ENCODE measurements around the gene NCLN.

NCLN gene

DNA sequence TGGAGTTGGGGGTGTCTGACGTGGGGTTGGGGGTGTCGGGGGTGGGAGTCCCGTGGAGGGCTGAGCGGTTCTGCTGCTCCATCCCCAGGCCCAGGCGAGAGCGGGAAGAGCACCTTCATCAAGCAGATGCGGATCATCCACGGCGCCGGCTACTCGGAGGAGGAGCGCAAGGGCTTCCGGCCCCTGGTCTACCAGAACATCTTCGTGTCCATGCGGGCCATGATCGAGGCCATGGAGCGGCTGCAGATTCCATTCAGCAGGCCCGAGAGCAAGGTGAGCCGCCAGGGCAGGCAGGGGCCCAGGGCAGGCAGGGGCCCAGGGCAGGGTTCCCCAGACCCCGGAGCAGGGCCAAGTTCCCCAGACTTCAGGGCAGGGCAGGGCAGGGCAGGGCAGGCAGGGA lies 37.2 kb upstream of the NCLN start:
- H3K27me3 ChIP-seq (ENCODE audit: insufficient read depth, low read depth, severe bottlenecking), result no peaks in the 10 kb centered on the region
- H3K27ac ChIP-seq, result no peak overlapping the region
- H3K36me3 ChIP-seq, result no peaks in the 10 kb centered on the region
- H3K9me3 ChIP-seq (ENCODE audit: severe bottlenecking), result no peaks in the 10 kb centered on the region
- TF ChIP-seq, protein P1, sequence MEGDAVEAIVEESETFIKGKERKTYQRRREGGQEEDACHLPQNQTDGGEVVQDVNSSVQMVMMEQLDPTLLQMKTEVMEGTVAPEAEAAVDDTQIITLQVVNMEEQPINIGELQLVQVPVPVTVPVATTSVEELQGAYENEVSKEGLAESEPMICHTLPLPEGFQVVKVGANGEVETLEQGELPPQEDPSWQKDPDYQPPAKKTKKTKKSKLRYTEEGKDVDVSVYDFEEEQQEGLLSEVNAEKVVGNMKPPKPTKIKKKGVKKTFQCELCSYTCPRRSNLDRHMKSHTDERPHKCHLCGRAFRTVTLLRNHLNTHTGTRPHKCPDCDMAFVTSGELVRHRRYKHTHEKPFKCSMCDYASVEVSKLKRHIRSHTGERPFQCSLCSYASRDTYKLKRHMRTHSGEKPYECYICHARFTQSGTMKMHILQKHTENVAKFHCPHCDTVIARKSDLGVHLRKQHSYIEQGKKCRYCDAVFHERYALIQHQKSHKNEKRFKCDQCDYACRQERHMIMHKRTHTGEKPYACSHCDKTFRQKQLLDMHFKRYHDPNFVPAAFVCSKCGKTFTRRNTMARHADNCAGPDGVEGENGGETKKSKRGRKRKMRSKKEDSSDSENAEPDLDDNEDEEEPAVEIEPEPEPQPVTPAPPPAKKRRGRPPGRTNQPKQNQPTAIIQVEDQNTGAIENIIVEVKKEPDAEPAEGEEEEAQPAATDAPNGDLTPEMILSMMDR (IDR thresholded peaks at IDR 0.05; ENCODE audit: low read depth, low read length), result no peak
- no peak for DNase-seq
- no peak overlapping the region for H3K4me3 ChIP-seq (ENCODE audit: low read depth, low read length)

DNA sequence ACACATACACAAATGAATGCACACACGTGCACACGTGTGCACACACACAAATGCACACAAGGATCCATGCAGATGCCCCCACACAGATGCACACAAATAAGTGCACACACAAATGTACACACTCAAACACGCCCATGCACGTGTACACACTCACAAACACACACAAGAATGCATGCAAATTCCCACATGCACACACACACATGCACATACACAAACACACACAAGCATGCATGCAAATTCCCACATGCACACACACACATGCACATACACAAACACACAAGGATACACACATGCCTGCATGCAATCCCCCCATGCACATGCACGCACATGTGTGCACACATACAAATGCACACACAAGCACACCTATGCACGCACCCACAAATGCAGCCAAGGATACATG lies 36.6 kb upstream of the NCLN start:
- TF ChIP-seq, protein P1 (IDR thresholded peaks at IDR 0.05; ENCODE audit: low read depth, low read length), result no peak
- no peak for DNase-seq
- Histone ChIP-seq H3K36me3 (no peaks in the 10 kb centered on the region), H3K27ac (no peak overlapping the region), H3K9me3 (ENCODE audit: severe bottlenecking) (no peaks in the 10 kb centered on the region), H3K4me3 (ENCODE audit: low read depth, low read length) (no peak overlapping the region), H3K27me3 (ENCODE audit: insufficient read depth, low read depth, severe bottlenecking) (no peaks in the 10 kb centered on the region)

DNA sequence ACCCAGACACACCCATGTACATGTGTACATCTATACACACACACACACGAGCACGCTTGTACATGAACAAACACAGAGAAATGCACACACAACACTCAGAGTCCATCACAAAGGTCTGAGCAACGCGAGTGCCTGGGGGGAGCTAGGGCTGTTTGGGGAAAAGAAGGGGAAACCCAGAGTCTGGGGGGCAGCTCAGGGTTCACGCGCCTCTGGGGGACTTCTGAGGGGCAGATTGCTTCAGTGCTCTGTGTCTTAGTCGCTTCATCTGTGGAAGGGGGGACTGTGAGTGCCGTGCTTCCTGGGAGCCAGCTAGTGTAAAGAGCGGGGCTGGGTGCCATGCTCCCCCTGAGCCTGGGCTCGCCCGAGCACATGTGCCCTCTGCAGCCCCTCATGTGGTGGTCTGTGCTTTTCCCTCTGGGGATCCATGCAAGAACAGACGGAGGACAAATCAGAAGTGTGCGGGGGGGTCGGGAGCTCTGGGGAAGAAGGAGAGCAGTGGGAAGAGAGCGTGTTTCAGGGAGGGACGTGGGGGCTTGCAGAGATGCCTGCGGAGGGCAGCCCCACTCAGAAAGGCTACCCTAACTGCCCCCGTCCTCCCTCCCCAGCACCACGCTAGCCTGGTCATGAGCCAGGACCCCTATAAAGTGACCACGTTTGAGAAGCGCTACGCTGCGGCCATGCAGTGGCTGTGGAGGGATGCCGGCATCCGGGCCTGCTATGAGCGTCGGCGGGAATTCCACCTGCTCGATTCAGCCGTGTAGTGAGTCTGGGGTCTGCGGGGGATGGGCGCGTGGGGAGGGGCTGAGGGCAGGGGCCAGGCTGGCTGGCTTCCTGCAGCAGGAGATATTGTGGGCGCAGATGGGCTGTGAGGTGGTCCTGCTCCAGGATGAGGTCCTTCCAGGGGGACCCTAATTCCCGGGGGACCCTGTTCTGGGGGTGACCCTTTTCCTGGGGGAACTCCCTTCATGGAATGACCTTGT lies 35.9 kb upstream of the NCLN start:
- no peak for DNase-seq
- Histone ChIP-seq H3K27ac (no peak overlapping the region), H3K4me3 (ENCODE audit: low read depth, low read length) (no peak overlapping the region), H3K9me3 (ENCODE audit: severe bottlenecking) (no peaks in the 10 kb centered on the region), H3K36me3 (no peaks in the 10 kb centered on the region), H3K27me3 (ENCODE audit: insufficient read depth, low read depth, severe bottlenecking) (no peaks in the 10 kb centered on the region)
- TF ChIP-seq, protein P1 (IDR thresholded peaks at IDR 0.05; ENCODE audit: low read depth, low read length), result no peak

DNA sequence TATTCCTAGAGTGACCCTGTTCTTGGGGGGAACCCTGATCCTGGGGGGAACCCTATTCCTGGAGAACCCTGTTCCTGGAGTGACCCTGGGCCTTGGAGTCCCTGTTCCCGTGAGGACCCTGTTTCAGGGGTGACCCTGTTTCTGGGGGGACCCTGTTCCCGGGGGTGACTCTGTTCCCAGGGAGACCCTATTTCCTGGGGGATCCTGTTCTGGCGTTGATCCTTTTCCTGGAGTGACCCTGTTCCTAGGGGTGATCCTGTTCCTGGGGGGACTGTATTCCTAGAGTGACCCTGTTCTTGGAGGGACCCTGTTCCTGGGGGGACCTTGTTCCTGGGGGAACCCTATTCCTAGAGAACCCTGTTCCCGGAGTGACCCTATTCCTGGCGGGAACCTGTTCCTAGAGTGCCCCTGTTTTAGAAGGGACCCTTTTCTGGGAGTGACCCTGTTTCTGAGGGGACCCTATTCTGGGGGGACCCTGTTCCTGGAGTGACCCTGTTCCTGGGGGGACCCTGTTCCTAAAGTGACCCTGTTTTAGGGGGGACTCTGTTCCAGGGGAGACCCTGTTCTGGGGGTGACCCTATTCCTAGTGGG lies 34.9 kb upstream of the NCLN start:
- TF ChIP-seq, protein P1 (IDR thresholded peaks at IDR 0.05; ENCODE audit: low read depth, low read length), result no peak
- H3K27me3 ChIP-seq (ENCODE audit: insufficient read depth, low read depth, severe bottlenecking), result no peaks in the 10 kb centered on the region
- no peak overlapping the region for H3K27ac ChIP-seq
- no peaks in the 10 kb centered on the region for H3K9me3 ChIP-seq (ENCODE audit: severe bottlenecking)
- no peak for DNase-seq
- no peaks in the 10 kb centered on the region for H3K36me3 ChIP-seq
- H3K4me3 ChIP-seq (ENCODE audit: low read depth, low read length), result no peak overlapping the region

DNA sequence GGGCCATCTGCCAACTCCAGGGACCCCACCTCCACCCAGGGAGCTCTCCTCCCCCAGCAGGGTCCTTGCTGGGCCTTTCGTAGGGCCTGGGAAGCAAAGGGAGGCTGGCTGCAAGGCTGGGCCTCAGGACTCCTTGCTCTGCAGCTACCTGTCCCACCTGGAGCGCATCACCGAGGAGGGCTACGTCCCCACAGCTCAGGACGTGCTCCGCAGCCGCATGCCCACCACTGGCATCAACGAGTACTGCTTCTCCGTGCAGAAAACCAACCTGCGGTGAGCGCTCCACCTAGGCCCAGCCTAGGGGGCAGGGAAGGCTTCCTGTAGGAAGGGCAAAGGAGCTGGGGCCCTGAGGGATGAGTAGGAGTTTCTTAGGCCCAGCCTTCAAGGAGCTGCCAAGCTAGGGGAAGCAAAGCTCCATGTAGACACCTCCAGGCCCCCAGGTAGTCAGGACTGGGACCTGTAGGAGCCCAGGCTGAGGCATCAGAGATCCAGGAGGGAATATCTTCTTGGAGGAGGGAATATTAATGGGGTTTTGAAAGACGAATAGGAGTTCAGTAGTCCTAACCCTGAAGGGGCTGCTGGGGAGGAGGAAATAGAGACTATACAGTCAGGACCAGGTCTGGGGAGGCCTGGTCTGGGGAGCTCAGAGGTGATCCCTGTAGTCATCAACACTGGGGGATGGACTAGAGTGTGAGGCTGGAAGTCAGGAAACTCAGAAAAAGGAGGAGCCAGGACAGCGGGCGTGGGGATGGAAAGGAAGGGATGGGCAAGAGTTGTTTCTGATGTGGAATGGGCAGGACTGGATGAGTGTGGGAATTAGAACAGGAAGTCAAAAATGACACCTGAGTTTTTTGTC lies 33.9 kb upstream of the NCLN start:
- Histone ChIP-seq H3K9me3 (ENCODE audit: severe bottlenecking) (no peaks in the 10 kb centered on the region), H3K27ac (no peak overlapping the region), H3K4me3 (ENCODE audit: low read depth, low read length) (no peak overlapping the region), H3K27me3 (ENCODE audit: insufficient read depth, low read depth, severe bottlenecking) (no peaks in the 10 kb centered on the region), H3K36me3 (no peaks in the 10 kb centered on the region)
- TF ChIP-seq, protein P1 (IDR thresholded peaks at IDR 0.05; ENCODE audit: low read depth, low read length), result no peak
- no peak for DNase-seq
